Spinal cord (tissue), 10 donors: ENCODE results near the gene GNPNAT1. TPM values are rescaled to one million over a fixed set of nuclear protein-coding genes. Genes with fewer than 3 reads are reported as not detected.
"Not testable (repeated sequence)": the region's sequence is repeated elsewhere in the genome, so short reads cannot be mapped to it uniquely, and the experiment has no call there.

Experiments used
- DNase-seq, 6 donors: peaks; one replicate each; pipeline versions ENCODE4 v3.0.0 to v3.0.0-alpha.2; 2013 to 2015; ENCODE audit warnings: low spot score in 6 of 6, low read depth in 4 of 6
- H3K27ac ChIP-seq: one replicate; pipeline ENCODE4 v1.5.1; 2013; ENCODE audit warnings: low read depth, low read length, control low read depth
- H3K27me3 ChIP-seq: one replicate; pipeline ENCODE4 v1.6.1; 2013; ENCODE audit warnings: low read length; ENCODE audit not compliant: control insufficient read depth, insufficient read depth
- H3K36me3 ChIP-seq: one replicate; pipeline ENCODE4 v1.6.1; 2013; ENCODE audit warnings: low read length; ENCODE audit not compliant: control insufficient read depth, insufficient read depth
- H3K4me1 ChIP-seq: one replicate; pipeline ENCODE4 v1.6.1; 2013; ENCODE audit warnings: low read length; ENCODE audit not compliant: control insufficient read depth, insufficient read depth
- H3K4me3 ChIP-seq: one replicate; pipeline ENCODE4 v1.5.1; 2013; ENCODE audit warnings: low read depth, low read length, control low read depth
- H3K9me3 ChIP-seq: one replicate; pipeline ENCODE4 v1.6.1; 2013; ENCODE audit warnings: low read length; ENCODE audit not compliant: control insufficient read depth, insufficient read depth
- WGBS: methylation state at CpG from one replicate; pipeline ENCODE4 v1.1.5; 2013; ENCODE audit warnings: missing lambda C conversion rate; ENCODE audit not compliant: insufficient coverage; 5-methylcytosine and 5-hydroxymethylcytosine counted together
- polyA plus RNA-seq, 2 donors: library from polyadenylated mRNA; unstranded; fragments of 120-200 nt; gene quantifications; one replicate each; pipeline ENCODE4 v1.2.1, GENCODE V29; 2013; ENCODE audit not compliant: insufficient read length in 2 of 2
- small RNA-seq: library from RNA; depleted of rRNA; stranded (forward); fragments of <200 nt; gene quantifications from one replicate; pipeline ENCODE3, GENCODE V24; 2014; ENCODE audit warnings: low replicate concordance
- total RNA-seq, 2 donors: library from RNA; depleted of rRNA in 1 of 2; stranded (reverse); fragments of 120-200 nt in 1 of 2; fragments of >200 nt in 1 of 2; gene quantifications; one replicate each; pipeline versions ENCODE4 v1.2.3 to v1.2.4, GENCODE V29; 2013 to 2014
- donor health status: healthy.

Gene GNPNAT1
- total and polyA plus RNA-seq, 4 donors, result 11.1 to 16.7 (median 16.3) TPM

DNA sequence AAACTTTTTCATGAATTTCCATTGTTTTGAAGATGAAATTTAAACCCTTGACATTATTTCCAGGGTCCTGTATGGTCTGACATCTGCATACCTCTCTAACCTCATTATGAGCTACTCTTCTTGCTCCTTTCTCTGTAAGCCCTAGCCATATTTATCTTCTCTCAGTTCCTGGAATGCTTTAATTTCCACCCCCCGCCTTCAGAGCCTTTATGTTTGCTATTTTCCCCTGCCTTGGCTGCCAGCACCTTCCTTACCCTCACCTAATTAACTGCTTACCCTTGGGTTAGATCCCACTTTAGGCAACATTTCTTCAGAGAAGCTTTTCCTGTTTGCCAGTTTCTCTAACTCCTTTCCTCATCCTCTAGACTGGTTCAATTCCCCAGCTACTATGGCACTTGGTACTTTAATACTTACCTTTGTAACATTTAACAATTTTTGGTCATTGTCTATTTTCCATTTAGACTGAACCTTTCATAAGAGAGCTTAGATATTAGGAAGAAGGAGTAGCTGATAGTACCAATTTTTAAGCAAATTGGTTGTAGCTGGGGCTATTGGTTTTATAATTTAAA is 55.4 kb downstream of the GNPNAT1 start:
- Histone ChIP-seq H3K9me3 (no peaks in the 10 kb centered on the region), H3K4me3 (no peak overlapping the region), H3K27me3 (no peaks in the 10 kb centered on the region), H3K27ac (no peak overlapping the region), H3K36me3 (peaks cover 3% of the 10 kb centered on the region), H3K4me1 (peaks cover 5% of the 10 kb centered on the region)
- DNase-seq, result peak in 1 of 6 donors; percentile 2
- 42% methylated on average over 1 of the region's 1 CpG for WGBS

DNA sequence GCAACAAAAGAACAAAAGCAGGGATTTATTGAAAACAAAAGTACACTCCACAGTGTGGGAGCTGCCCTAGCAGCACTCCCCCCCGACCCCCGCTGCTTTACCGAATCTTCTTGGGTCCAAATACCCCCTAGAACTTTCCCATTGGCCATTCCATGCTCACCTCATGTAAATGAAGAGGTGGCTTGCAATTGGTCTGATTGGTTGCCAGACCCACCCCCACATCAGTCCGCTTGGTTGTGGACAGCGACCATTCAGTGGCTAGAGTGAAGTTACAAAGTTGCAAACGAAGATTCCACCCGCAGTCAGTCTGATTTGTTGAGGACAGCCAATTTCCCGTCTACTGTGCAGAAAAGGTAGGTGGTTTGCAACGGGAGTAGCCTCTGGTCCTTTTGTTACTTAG is 57.6 kb downstream of the GNPNAT1 start:
- Histone ChIP-seq H3K27me3 (no peaks in the 10 kb centered on the region), H3K36me3 (peaks cover 7% of the 10 kb centered on the region), H3K27ac (no peak overlapping the region), H3K9me3 (no peaks in the 10 kb centered on the region), H3K4me3 (no peak overlapping the region), H3K4me1 (peaks cover 9% of the 10 kb centered on the region)
- DNase-seq, result no peak
- WGBS, result 96% methylated on average over 4 of the region's 9 CpGs

DNA sequence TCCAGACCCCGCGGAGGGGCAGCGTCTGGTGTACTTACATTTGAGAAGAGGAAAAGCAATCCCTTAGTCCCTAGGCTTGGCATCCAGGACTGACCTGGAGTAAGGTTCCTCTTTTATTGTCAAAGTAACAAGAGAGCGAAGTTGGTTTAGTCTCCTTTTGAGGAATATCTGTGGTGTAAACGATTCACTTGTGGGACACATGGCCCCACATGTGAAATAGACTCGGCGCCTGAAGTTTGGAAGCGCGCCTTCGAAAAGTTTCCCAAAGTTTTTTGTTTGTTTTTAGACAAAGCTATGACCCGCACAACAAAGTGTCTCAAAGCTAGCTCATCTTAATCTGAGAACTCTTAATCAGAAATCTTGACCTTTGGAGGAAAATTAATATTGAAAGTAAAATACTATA is 60.7 kb downstream of the GNPNAT1 start:
- Histone ChIP-seq H3K4me1 (peaks cover 9% of the 10 kb centered on the region), H3K27me3 (no peaks in the 10 kb centered on the region), H3K27ac (peak overlapping the region; percentile 88), H3K36me3 (peaks cover 15% of the 10 kb centered on the region), H3K9me3 (no peaks in the 10 kb centered on the region), H3K4me3 (peak overlapping the region; percentile 95)
- DNase-seq, result peak in 2 of 6 donors; percentile 6 to 9
- whole genome bisulfite sequencing, result 0% methylated on average over 10 of the region's 11 CpGs

DNA sequence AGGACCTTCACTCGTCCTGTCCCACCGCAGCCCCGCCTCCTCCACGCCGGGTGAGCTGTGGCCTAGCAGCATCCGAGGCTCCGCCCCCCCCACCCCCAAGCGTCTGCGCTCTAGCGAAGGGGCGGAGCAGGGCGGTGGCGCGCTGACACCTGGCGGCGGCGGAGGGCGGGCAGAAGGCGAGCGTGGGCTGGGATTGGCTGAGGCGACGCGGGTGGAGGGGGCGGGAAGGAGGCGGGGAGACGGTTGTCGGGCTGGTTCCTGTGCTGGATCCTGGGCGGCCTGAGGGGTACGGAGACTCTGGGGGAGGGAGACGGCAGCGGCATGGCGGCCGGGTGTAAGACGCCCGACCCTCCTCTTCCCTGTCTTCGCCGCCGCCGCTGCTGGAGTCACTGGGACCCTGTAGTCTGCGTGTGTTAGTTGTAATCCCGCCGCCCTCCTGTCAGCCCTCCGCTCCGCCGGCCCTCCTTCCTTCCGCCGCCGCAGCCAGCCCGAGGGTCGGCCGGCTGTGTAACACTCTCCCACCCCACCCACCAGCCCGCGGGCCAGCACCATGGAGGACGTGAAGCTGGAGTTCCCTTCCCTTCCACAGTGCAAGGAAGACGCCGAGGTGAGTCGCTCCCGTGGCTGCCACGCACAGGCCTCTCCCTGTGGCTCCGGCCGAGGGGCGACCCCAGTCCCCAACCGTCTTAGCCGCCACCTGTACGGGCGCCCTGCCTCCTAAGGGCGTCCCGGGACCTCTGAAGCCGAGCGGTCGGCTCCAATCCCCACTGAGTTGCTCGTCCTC is 61.3 kb downstream of the GNPNAT1 start, which contains the start of gene STYX:
STYX (plus strand) TSS at position 242 of the 784 bp plus-strand sequence; CDS start at position 551, 309 bp downstream.
- DNase-seq, result peak; percentile 81 to 99 (median 94)
- Histone ChIP-seq H3K36me3 (peaks cover 18% of the 10 kb centered on the region), H3K4me1 (peaks cover 9% of the 10 kb centered on the region), H3K4me3 (peak within 1 kb of the TSS; percentile 95), H3K9me3 (no peaks in the 10 kb centered on the region), H3K27ac (peak within 1 kb of the TSS; percentile 88), H3K27me3 (no peaks in the 10 kb centered on the region)
- WGBS, result under 1% methylated on average over 71 of the region's 72 CpGs

DNA sequence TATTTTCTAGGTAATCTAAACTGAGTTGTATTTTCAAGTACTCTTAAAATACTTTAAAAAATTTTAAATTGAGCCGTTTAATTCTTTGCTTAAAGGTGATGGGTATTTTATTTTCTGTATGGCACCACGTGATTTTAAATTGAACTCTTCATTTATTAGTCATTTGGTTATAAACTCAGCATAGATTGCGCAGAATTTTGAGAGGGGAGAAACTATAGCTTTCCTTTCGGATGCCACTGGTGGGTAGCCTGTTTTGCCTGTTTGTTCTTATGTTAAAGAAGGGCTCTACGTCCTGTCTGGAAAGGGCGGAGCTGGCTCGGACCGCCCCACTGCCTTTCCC is 61.9 kb downstream of the GNPNAT1 start:
- no peaks in the 10 kb centered on the region for H3K27me3 ChIP-seq
- H3K9me3 ChIP-seq, result no peaks in the 10 kb centered on the region
- H3K4me3 ChIP-seq, result peak overlapping the region; percentile 42
- DNase-seq, result no peak
- H3K27ac ChIP-seq, result peak overlapping the region; percentile 62
- peaks cover 18% of the 10 kb centered on the region for H3K36me3 ChIP-seq
- H3K4me1 ChIP-seq, result peaks cover 9% of the 10 kb centered on the region
- 0% methylated on average over 3 of the region's 8 CpGs for WGBS

DNA sequence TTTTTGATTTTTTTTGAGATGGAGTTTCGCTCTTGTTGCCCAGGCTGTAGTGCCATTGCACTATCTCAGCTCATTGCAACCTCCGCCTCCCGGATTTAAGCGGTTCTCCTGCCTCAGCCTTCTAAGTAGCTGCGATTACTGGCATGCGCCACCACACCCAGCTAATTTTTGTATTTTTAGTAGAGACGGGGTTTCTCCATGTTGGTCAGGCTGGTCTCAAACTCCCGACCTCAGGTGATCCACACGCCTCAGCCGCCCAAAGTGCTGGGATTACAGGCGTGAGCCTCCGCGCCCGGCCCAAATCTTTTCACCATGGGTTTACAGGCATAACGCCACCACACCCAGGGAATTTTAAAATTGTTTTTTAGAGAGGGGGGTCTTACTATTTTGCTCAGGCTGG is 62.4 kb downstream of the GNPNAT1 start:
- H3K9me3 ChIP-seq, H3K4me1 ChIP-seq, H3K27ac ChIP-seq, H3K4me3 ChIP-seq, H3K27me3 ChIP-seq, DNase-seq: not testable (repeated sequence)
- WGBS, result 87% methylated on average over 4 of the region's 15 CpGs
- peaks cover 20% of the 10 kb centered on the region for H3K36me3 ChIP-seq

DNA sequence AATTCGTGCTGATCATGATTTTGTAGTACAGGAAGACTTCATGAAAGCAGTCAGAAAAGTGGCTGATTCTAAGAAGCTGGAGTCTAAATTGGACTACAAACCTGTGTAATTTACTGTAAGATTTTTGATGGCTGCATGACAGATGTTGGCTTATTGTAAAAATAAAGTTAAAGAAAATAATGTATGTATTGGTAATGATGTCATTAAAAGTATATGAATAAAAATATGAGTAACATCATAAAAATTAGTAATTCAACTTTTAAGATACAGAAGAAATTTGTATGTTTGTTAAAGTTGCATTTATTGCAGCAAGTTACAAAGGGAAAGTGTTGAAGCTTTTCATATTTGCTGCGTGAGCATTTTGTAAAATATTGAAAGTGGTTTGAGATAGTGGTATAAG is 63.9 kb downstream of the GNPNAT1 start:
- H3K36me3 ChIP-seq, result peaks cover 24% of the 10 kb centered on the region
- not testable (repeated sequence) for H3K4me1 ChIP-seq, DNase-seq, H3K27me3 ChIP-seq, H3K4me3 ChIP-seq, H3K9me3 ChIP-seq, H3K27ac ChIP-seq
- WGBS, result 100% methylated on average over 1 of the region's 2 CpGs

Small RNA genes within 50 kb of the gene (small RNA-seq; reads per million reads assigned to genes)
- not detected for gene AL139317.2

Other genes starting within 250 kb of the GNPNAT1 start
- gene TXNDC16, start 239.1 kb downstream of the GNPNAT1 start, total RNA-seq, result 10 to 100 TPM; 20.9 to 36.6 TPM
- 10 to 100 TPM; 19.8 to 21.8 TPM for gene TXNDC16, start 239.1 kb downstream of the GNPNAT1 start, polyA plus RNA-seq
- gene GPR137C, start 238.8 kb downstream of the GNPNAT1 start, total RNA-seq, result 10 to 100 TPM in 1 of 2 donors, 1 to 10 TPM in 1; 6.7 to 37.9 TPM
- gene GPR137C, start 238.8 kb downstream of the GNPNAT1 start, polyA plus RNA-seq, result 10 to 100 TPM; 27.9 to 31.2 TPM
- gene ERO1A, start 96.0 kb downstream of the GNPNAT1 start, total RNA-seq, result 10 to 100 TPM; 37.1 to 44.3 TPM
- 10 to 100 TPM; 21.6 to 26.5 TPM for gene ERO1A, start 96.0 kb downstream of the GNPNAT1 start, polyA plus RNA-seq
- 100 to 1,000 TPM; 120 to 124 TPM for gene PSMC6, start 84.4 kb downstream of the GNPNAT1 start, total RNA-seq
- gene PSMC6, start 84.4 kb downstream of the GNPNAT1 start, polyA plus RNA-seq, result 100 to 1,000 TPM; 108 to 117 TPM
- gene STYX, start 61.4 kb downstream of the GNPNAT1 start, total RNA-seq, result 10 to 100 TPM; 10.5 to 29.7 TPM
- gene STYX, start 61.4 kb downstream of the GNPNAT1 start, polyA plus RNA-seq, result 10 to 100 TPM; 16.0 to 19.9 TPM
- gene FERMT2, start 159.4 kb upstream of the GNPNAT1 start, total RNA-seq, result 100 to 1,000 TPM; 158 to 162 TPM
- gene FERMT2, start 159.4 kb upstream of the GNPNAT1 start, polyA plus RNA-seq, result 100 to 1,000 TPM; 109 to 129 TPM